Measurements from ENCODE around the gene ISL2. TPM values are rescaled to one million over a fixed set of nuclear protein-coding genes. Genes with fewer than 3 reads are reported as not detected.

The ISL2 gene
- polyA plus RNA-seq, 1 experiment, result 7.7 TPM

GRCh38 chr15:76363251-76363650 lies 26.7 kb downstream of the ISL2 start:
- ChIA-PET CTCF (interaction anchor here (0.5 kb wide), 1 partner anchor 402 kb away, joined by 3 read pairs; no protein-coding TSS in a partner anchor), POLR2A (no interaction called here)
- no peaks in the 10 kb centered on the region for H3K36me3 ChIP-seq (ENCODE audit: control insufficient read depth, insufficient read depth, low read length)
- no peak for TF ChIP-seq CTCF (IDR thresholded peaks at IDR 0.05; ENCODE audit: insufficient read depth, low read depth, low read length)
- no peaks in the 10 kb centered on the region for H3K27me3 ChIP-seq (ENCODE audit: control insufficient read depth, insufficient read depth, low read length)
- H3K4me3 ChIP-seq (ENCODE audit: low read depth, low read length), result no peak overlapping the region
- DNase-seq (ENCODE audit: low read depth), result no peak

- Histone ChIP-seq H3K27me3 (ENCODE audit: control insufficient read depth, insufficient read depth, low read length) (no peaks in the 10 kb centered on the region), H3K36me3 (ENCODE audit: control insufficient read depth, insufficient read depth, low read length) (no peaks in the 10 kb centered on the region), H3K4me3 (ENCODE audit: low read depth, low read length) (no peak overlapping the region)
- DNase-seq (ENCODE audit: low read depth), result no peak
- POLR2A ChIA-PET, result no interaction called here
- no peak for TF ChIP-seq CTCF (IDR thresholded peaks at IDR 0.05; ENCODE audit: insufficient read depth, low read depth, low read length)
- CTCF ChIA-PET, result no interaction called here
Observed at GRCh38 chr15:76366714-76367113, 30.1 kb downstream of the ISL2 start.

GRCh38 chr15:76368122-76368621 lies 31.6 kb downstream of the ISL2 start:
- ChIA-PET CTCF (interaction anchor here (0.7 to 1.7 kb wide), 3 partner anchors 12 to 499 kb away, joined by 3 to 6 read pairs (median 4); no protein-coding TSS in a partner anchor), POLR2A (interaction anchor here (0.6 kb wide), 1 partner anchor 23 kb away, joined by 3 read pairs; no protein-coding TSS in a partner anchor)
- Histone ChIP-seq H3K36me3 (ENCODE audit: control insufficient read depth, insufficient read depth, low read length) (no peaks in the 10 kb centered on the region), H3K27me3 (ENCODE audit: control insufficient read depth, insufficient read depth, low read length) (no peaks in the 10 kb centered on the region), H3K4me3 (ENCODE audit: low read depth, low read length) (no peak overlapping the region)
- no peak for DNase-seq (ENCODE audit: low read depth)
- no peak for TF ChIP-seq CTCF (IDR thresholded peaks at IDR 0.05; ENCODE audit: insufficient read depth, low read depth, low read length)

GRCh38 chr15:76376029-76376428 lies 39.5 kb downstream of the ISL2 start:
- ChIA-PET POLR2A (no interaction called here), CTCF (interaction anchor here (0.6 kb wide), 1 partner anchor 490 kb away, joined by 3 read pairs; no protein-coding TSS in a partner anchor)
- no peak for TF ChIP-seq CTCF (IDR thresholded peaks at IDR 0.05; ENCODE audit: insufficient read depth, low read depth, low read length)
- no peaks in the 10 kb centered on the region for H3K27me3 ChIP-seq (ENCODE audit: control insufficient read depth, insufficient read depth, low read length)
- no peak overlapping the region for H3K4me3 ChIP-seq (ENCODE audit: low read depth, low read length)
- no peak for DNase-seq (ENCODE audit: low read depth)
- H3K36me3 ChIP-seq (ENCODE audit: control insufficient read depth, insufficient read depth, low read length), result no peaks in the 10 kb centered on the region; the same call in 1 of the 2 replicates

- no peak for DNase-seq (ENCODE audit: low read depth)
- TF ChIP-seq CTCF (IDR thresholded peaks at IDR 0.05; ENCODE audit: insufficient read depth, low read depth, low read length), result no peak
- no peaks in the 10 kb centered on the region; the same call in 1 of the 2 replicates for H3K36me3 ChIP-seq (ENCODE audit: control insufficient read depth, insufficient read depth, low read length)
- H3K4me3 ChIP-seq (ENCODE audit: low read depth, low read length), result no peak overlapping the region
- ChIA-PET CTCF (no interaction called here), POLR2A (no interaction called here)
- H3K27me3 ChIP-seq (ENCODE audit: control insufficient read depth, insufficient read depth, low read length), result no peaks in the 10 kb centered on the region
Observed at GRCh38 chr15:76376816-76377215, 40.2 kb downstream of the ISL2 start.
